GM04504 (cell line): ENCODE results near the gene RIN2.
A peak's percentile ranks its signal among the peaks of the same experiment; 100 is the strongest.

Experiments used
- DNase-seq: peaks from one replicate; pipeline ENCODE4 v3.0.0-alpha.2; 2012; ENCODE audit warnings: low read depth

The RIN2 gene

GRCh38 chr20:19765266-19765665, 7.2 kb downstream of the RIN2 start:
- no peak for DNase-seq

GRCh38 chr20:19765913-19766312, 7.9 kb downstream of the RIN2 start:
- no peak for DNase-seq

- DNase-seq = no peak
Measured at GRCh38 chr20:19767070-19767469, 9.0 kb downstream of the RIN2 start.

- no peak for DNase-seq
Measured at GRCh38 chr20:19768325-19768842, 10.3 kb downstream of the RIN2 start.

- DNase-seq = no peak
Measured at GRCh38 chr20:19769507-19769906, 11.4 kb downstream of the RIN2 start.

GRCh38 chr20:19770375-19770774, 12.3 kb downstream of the RIN2 start:
- no peak for DNase-seq

- no peak for DNase-seq
Measured at GRCh38 chr20:19771031-19771430, 13.0 kb downstream of the RIN2 start.

GRCh38 chr20:19773471-19773870, 15.4 kb downstream of the RIN2 start:
- no peak for DNase-seq

GRCh38 chr20:19774135-19774933, 16.3 kb downstream of the RIN2 start:
- DNase-seq = no peak

GRCh38 chr20:19775353-19776253, 17.5 kb downstream of the RIN2 start:
- no peak for DNase-seq

- no peak for DNase-seq
Measured at GRCh38 chr20:19777315-19777714, 19.3 kb downstream of the RIN2 start.

- no peak for DNase-seq
Measured at GRCh38 chr20:19777981-19778380, 19.9 kb downstream of the RIN2 start.

- no peak for DNase-seq
Measured at GRCh38 chr20:19778404-19778803, 20.3 kb downstream of the RIN2 start.

GRCh38 chr20:19779634-19780033, 21.6 kb downstream of the RIN2 start:
- DNase-seq = no peak

GRCh38 chr20:19780261-19780660, 22.2 kb downstream of the RIN2 start:
- no peak for DNase-seq

GRCh38 chr20:19781235-19781634, 23.2 kb downstream of the RIN2 start:
- DNase-seq = no peak

- DNase-seq = no peak
Measured at GRCh38 chr20:19782669-19783068, 24.6 kb downstream of the RIN2 start.

- DNase-seq = no peak
Measured at GRCh38 chr20:19783966-19784401, 25.9 kb downstream of the RIN2 start.

GRCh38 chr20:19784511-19785172, 26.6 kb downstream of the RIN2 start:
- peak; percentile 67 for DNase-seq

- DNase-seq = peak; percentile 28
Measured at GRCh38 chr20:19785173-19785982, 27.3 kb downstream of the RIN2 start.

- no peak for DNase-seq
Measured at GRCh38 chr20:19785983-19786285, 27.9 kb downstream of the RIN2 start.

- DNase-seq = peak; percentile 86
Measured at GRCh38 chr20:19786311-19786710, 28.3 kb downstream of the RIN2 start.
